ENCODE data around the gene TMEM176B.

Gene TMEM176B

GRCh38 chr7:150799741-150800580, at the start of gene TMEM176B:
Gene TMEM176B (minus strand): TSS chr7:150800364. CDS start chr7:150796569, 3,795 bp downstream.
- DNase-seq = peak; percentile 80

- DNase-seq = no peak
These were observed 49.1 kb upstream of the TMEM176B start for GRCh38 chr7:150849204-150849775.

- no peak for DNase-seq
These were observed 48.5 kb upstream of the TMEM176B start for GRCh38 chr7:150848561-150849115.

- DNase-seq = no peak
These were observed 47.9 kb upstream of the TMEM176B start for GRCh38 chr7:150848111-150848510.

GRCh38 chr7:150847536-150847935, 47.4 kb upstream of the TMEM176B start:
- no peak for DNase-seq

- no peak for DNase-seq
These were observed 46.3 kb upstream of the TMEM176B start for GRCh38 chr7:150846291-150847115.

GRCh38 chr7:150845421-150845861, 45.3 kb upstream of the TMEM176B start:
- no peak for DNase-seq

GRCh38 chr7:150842716-150843115, 42.6 kb upstream of the TMEM176B start:
- no peak for DNase-seq

- DNase-seq = no peak
These were observed 41.9 kb upstream of the TMEM176B start for GRCh38 chr7:150842018-150842417.

GRCh38 chr7:150838965-150839650, 38.9 kb upstream of the TMEM176B start:
- no peak for DNase-seq

- DNase-seq = no peak
These were observed 35.6 kb upstream of the TMEM176B start for GRCh38 chr7:150835702-150836280.

GRCh38 chr7:150835019-150835418, 34.9 kb upstream of the TMEM176B start:
- no peak for DNase-seq

- no peak for DNase-seq
These were observed 31.7 kb upstream of the TMEM176B start for GRCh38 chr7:150831851-150832250.

- DNase-seq = peak; percentile 58
These were observed 30.8 kb upstream of the TMEM176B start for GRCh38 chr7:150830937-150831336.

- DNase-seq = no peak
These were observed 29.3 kb upstream of the TMEM176B start for GRCh38 chr7:150829426-150829825.

GRCh38 chr7:150828384-150828783, 28.2 kb upstream of the TMEM176B start:
- DNase-seq = no peak

GRCh38 chr7:150826061-150826849, 26.1 kb upstream of the TMEM176B start:
- DNase-seq = no peak

GRCh38 chr7:150824379-150825177, 24.4 kb upstream of the TMEM176B start:
- DNase-seq = no peak

- no peak for DNase-seq
These were observed 23.4 kb upstream of the TMEM176B start for GRCh38 chr7:150823484-150824126.

- DNase-seq = no peak
These were observed 22.9 kb upstream of the TMEM176B start for GRCh38 chr7:150823043-150823442.

Data from DMS53 (cell line).